Calu3 (cell line): ENCODE measurements around the gene GBA2. TPM values are rescaled to one million over a fixed set of nuclear protein-coding genes. Genes with fewer than 3 reads are reported as not detected.

Experiments
- BruUV-seq: library from RNA; stranded (reverse); fragments of 400-500 nt; replicated peaks from 2 replicates; lab custom pipeline; 2021; lab: Mats Ljungman, UMichigan
- CTCF ChIA-PET: fragments of 300-600 bp; sonication (Branson Sonifier 250); formaldehyde crosslinking; loops from one replicate; lab custom pipeline; 2022; ENCODE audit warnings: antibody characterized with exemption; lab: Charles Lee
- DNase-seq: peaks from one replicate; pipeline ENCODE4 v3.0.0; 2022
- H3K27ac Mint-ChIP-seq: one replicate; pipeline ENCODE4 v1.8.0; 2022; ENCODE audit warnings: mixed read lengths; ENCODE audit not compliant: unreplicated experiment
- H3K27me3 Mint-ChIP-seq: one replicate; pipeline ENCODE4 v1.8.0; 2022; ENCODE audit warnings: mixed read lengths; ENCODE audit not compliant: unreplicated experiment
- H3K36me3 Mint-ChIP-seq: one replicate; pipeline ENCODE4 v1.8.0; 2022; ENCODE audit warnings: mild to moderate bottlenecking, moderate library complexity, mixed read lengths; ENCODE audit not compliant: insufficient read depth, unreplicated experiment
- H3K4me1 Mint-ChIP-seq: one replicate; pipeline ENCODE4 v1.8.0; 2022; ENCODE audit warnings: mild to moderate bottlenecking, low read depth, mixed read lengths; ENCODE audit not compliant: unreplicated experiment
- H3K4me3 Mint-ChIP-seq: one replicate; pipeline ENCODE4 v1.8.0; 2022; ENCODE audit warnings: mild to moderate bottlenecking, low read depth, moderate library complexity, mixed read lengths; ENCODE audit not compliant: unreplicated experiment
- H3K9me3 Mint-ChIP-seq: one replicate; pipeline ENCODE4 v1.8.0; 2022; ENCODE audit warnings: low read depth, mixed read lengths; ENCODE audit not compliant: unreplicated experiment
- CTCF ChIP-seq: fragments of 200-600 bp; IDR thresholded peaks from one replicate; pipeline ENCODE4 v1.8.0; 2022; ENCODE audit warnings: antibody characterized with exemption; ENCODE audit not compliant: unreplicated experiment
- intact Hi-C: fragments of 100-400 bp; cut with micrococcal nuclease; formaldehyde crosslinking; loops from one replicate; pipeline ENCODE4 v1.10.0; 2022; ENCODE audit not compliant: unreplicated experiment
- total RNA-seq: library from RNA; stranded (reverse); gene quantifications from 2 replicates; pipeline ENCODE4 v1.2.3, GENCODE V29; 2022

The GBA2 gene
- total RNA-seq, 1 experiment from 2014 or later = 62.7 TPM

- CTCF ChIA-PET = no interaction called here
- BruUV-seq = TSS peak; percentile 18
- Mint-ChIP-seq H3K36me3 (peaks cover 21% of the 10 kb centered on the region), H3K9me3 (no peaks in the 10 kb centered on the region), H3K27me3 (no peaks in the 10 kb centered on the region), H3K4me1 (no peaks in the 10 kb centered on the region), H3K4me3 (no peak overlapping the region), H3K27ac (no peak overlapping the region)
- no peak for DNase-seq
- intact Hi-C loops = no loop called here
- no peak for TF ChIP-seq CTCF
Measured at GRCh38 chr9:35703906-35704672, 44.9 kb downstream of the GBA2 start.

GRCh38 chr9:35702696-35703095 is 46.3 kb downstream of the GBA2 start:
- no peak for TF ChIP-seq CTCF
- CTCF ChIA-PET = no interaction called here
- H3K4me3 Mint-ChIP-seq = no peak overlapping the region
- peaks cover 14% of the 10 kb centered on the region for H3K36me3 Mint-ChIP-seq
- H3K4me1 Mint-ChIP-seq = no peaks in the 10 kb centered on the region
- BruUV-seq = no TSS peak
- DNase-seq = no peak
- H3K27me3 Mint-ChIP-seq = no peaks in the 10 kb centered on the region
- no peak overlapping the region for H3K27ac Mint-ChIP-seq
- H3K9me3 Mint-ChIP-seq = no peaks in the 10 kb centered on the region
- intact Hi-C loops = no loop called here

- Mint-ChIP-seq H3K4me1 (no peaks in the 10 kb centered on the region), H3K27me3 (no peaks in the 10 kb centered on the region), H3K27ac (no peak overlapping the region), H3K36me3 (peaks cover 12% of the 10 kb centered on the region), H3K4me3 (no peak overlapping the region), H3K9me3 (no peaks in the 10 kb centered on the region)
- intact Hi-C loops = no loop called here
- no TSS peak for BruUV-seq
- no peak for TF ChIP-seq CTCF
- no peak for DNase-seq
- CTCF ChIA-PET = no interaction called here
Measured at GRCh38 chr9:35700942-35701341, 48.1 kb downstream of the GBA2 start.

GRCh38 chr9:35700031-35700430 is 49.0 kb downstream of the GBA2 start:
- no peaks in the 10 kb centered on the region for H3K4me1 Mint-ChIP-seq
- H3K9me3 Mint-ChIP-seq = no peaks in the 10 kb centered on the region
- intact Hi-C loops = no loop called here
- no peaks in the 10 kb centered on the region for H3K27me3 Mint-ChIP-seq
- no peak for TF ChIP-seq CTCF
- BruUV-seq = no TSS peak
- no peak overlapping the region for H3K27ac Mint-ChIP-seq
- H3K36me3 Mint-ChIP-seq = peaks cover 12% of the 10 kb centered on the region
- CTCF ChIA-PET = no interaction called here
- DNase-seq = no peak
- H3K4me3 Mint-ChIP-seq = no peak overlapping the region
